NCI-H1105 treated with DMSO at 0.1 percent for 48 hours (cell line): Measurements from ENCODE around the gene FCHSD2.

Experiments used
- DNase-seq: peaks from one replicate; lab custom pipeline; 2025; lab: John Stamatoyannopoulos, UW

The FCHSD2 gene

GRCh38 chr11:73142128-73142377, at the start of gene FCHSD2:
Gene FCHSD2 (minus strand): TSS chr11:73142318. CDS start chr11:73141877, 441 bp downstream.
- no peak for DNase-seq

- no peak for DNase-seq
Observed at GRCh38 chr11:73191151-73191550, 49.0 kb upstream of the FCHSD2 start.

DNA sequence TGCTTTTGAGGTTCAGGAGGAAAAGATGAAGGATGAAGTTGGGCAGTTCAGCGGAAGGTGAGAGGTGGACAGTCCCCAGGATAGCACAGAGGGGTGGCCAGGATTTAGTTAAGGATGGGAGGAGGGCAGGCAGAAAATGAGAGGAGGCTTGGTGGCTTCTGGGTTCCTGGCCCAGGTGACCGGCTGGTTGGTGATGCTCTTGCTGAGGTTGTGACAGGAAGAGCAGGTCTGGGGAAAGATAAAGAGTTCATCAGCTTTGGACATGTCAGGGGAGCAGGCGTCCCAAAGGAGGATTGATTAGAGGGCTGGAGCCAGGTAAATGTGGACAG, 48.4 kb upstream of the FCHSD2 start:
- DNase-seq = no peak

- DNase-seq = no peak
Observed at GRCh38 chr11:73189723-73190556, 47.8 kb upstream of the FCHSD2 start.

DNA sequence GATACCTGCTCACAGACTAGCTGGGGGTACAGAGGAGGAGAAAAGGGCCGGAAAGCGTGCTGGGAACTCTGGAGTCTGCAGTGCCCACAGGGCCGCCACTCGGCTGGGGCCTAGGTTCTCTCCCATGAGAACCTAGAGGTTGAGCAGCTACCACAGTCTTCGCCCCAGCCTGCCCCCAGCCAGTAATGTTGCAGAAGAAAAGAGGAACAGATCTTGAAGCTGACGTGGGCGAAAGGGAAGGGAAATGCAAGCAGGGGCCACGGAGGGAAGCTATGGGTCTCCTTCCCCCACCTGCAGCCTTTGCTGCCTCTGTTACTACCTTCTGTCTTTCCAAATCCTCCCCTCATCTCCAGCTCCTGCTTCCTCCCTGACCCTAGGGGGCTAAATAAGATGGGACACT, 47.2 kb upstream of the FCHSD2 start:
- DNase-seq = no peak

- DNase-seq = no peak
Observed at GRCh38 chr11:73188301-73188700, 46.2 kb upstream of the FCHSD2 start.

DNA sequence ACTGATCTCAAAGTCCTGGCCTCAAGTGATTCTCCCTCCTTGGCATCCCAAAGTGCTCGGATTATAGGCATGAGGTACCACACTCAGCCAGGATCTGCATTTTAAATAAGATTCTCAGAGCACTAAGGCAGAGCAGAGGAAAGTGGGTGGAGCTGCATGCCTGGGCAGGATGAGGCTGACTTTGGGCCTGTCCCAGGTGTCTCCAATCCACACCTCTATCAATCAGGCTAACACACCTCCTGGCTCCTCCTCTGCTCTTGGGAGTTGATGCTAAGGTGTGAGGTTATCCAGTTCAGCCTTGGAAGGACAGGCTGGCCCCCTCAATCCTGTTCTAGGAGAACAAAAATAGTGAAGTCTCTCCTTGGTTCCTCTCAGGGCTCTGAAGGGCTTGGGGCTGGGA, 45.7 kb upstream of the FCHSD2 start:
- no peak for DNase-seq

DNA sequence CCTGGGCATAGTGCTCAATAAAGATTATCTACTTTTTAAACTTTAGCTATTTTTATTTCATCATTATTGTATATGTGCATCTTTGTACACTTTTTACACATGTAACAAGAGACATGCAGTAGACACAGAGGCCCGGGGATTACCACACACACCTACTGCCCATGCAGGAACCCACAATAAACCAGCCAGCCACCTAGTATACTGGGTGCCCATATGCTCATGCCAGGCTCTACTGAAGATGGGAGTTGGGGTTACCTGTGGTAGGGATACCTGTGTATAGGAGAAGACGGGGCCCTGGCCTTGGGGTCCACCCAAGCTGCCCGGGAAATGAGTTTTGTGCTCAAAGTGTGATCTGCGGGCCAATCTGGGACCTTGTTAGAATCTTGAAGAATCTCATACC, 44.8 kb upstream of the FCHSD2 start:
- DNase-seq = no peak

DNA sequence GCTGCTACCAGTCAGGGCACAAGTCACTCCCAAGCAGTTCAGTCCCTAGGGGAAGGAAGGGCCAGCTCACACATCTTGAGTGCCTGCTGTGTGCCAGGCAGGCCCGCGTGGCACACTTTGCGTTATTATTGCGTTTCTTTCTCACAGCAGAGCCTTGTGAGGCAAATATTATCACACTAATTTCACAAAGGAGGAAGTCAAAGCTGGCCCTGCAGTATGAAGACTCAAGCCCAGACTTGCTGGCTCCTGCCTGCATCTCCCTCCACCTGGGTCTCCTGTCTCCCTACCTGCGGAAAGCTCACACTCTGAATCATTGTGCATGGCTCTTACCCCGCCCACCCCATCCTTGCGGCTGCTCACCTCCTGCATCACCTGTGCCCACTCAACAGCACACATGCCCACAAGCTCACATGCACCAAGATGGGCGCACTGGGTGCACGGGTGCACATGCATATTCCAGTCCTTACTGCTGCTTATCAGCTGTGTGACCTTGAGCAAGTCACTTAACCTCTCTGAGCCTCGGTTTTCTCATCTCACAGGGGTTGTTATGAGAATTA, 44.3 kb upstream of the FCHSD2 start:
- peak; percentile 2 for DNase-seq

GRCh38 chr11:73185680-73186293, 43.7 kb upstream of the FCHSD2 start:
- no peak for DNase-seq

- DNase-seq = peak; percentile 19
Observed at GRCh38 chr11:73184953-73185671, 43.0 kb upstream of the FCHSD2 start.

DNA sequence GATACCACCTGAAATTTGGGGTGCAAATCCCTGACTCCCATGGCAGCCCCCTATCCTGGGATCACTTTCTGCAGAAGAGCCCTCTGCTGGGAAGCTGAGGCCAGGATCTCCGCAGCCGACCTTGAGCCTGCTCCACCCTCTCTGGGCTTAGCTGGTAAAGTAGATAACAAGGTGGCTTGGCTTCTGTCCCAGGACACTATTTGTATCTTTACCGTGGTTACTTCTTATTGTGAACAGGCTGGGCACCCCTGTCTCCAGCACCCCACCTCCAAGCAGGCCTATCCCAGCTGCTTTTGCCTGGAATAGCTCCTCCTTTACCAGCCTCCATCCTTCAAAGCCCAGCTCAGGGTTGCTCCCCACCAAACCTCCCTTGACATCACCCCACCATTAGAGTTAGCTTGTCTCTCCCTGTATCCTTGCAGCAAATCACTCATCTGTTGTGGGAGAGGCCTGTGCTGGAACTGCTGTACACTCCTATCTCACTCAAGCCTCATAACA, 40.8 kb upstream of the FCHSD2 start:
- DNase-seq = no peak

DNA sequence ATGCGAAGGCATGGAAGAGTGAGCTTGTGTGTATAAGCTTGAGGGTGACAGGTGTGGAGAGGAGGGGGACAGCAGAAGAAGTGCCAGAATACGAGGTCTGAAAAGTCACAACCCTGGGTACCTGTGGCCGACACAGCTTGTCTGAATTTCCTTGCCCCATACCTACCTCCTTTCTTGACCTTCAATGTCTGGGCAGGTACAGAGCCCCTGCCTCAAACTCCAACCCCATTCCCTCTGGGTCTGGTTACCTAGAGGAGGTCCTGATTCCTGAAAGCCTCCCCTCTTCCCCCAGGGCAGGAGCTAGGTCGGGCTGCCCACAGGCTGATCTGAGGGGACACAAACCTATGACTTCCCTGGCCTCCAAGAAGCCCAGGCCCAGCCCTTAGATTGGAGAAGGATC, 36.6 kb upstream of the FCHSD2 start:
- no peak for DNase-seq

DNA sequence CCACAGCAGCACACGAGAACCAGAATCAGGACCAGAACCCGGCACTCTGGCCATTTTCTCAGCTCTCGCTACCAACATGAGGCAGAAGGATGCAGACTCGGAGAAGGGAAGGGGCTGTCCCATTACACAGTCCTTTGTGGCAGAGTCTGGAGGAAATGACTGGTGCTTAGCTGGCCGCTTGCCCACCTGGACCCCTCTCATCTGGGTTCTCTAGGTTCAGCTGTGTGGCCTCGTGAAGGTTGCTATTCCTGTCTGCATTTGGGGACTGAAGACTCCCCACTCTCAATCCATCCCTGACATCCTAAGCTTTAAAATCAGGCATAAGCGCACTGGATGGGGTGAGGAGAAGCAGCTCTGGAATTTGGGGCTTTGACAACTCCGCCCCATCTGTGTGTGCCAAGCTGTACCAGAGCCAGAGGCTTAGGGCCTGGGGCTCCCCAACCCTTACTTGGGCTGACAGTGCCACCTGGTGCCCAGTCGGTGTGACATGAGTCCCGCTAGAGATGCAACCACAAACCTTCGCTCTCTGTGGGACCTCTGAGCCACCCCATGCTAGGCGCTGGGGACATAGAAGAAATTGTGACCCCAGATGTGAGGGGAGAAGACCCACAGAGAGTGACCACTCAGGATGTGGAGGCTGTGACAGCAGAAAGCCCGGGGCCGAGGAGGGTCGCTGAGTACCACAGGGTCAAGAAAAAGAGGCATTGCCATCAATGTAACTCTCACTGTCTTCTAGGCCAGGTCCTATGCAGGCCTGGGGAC, 35.8 kb upstream of the FCHSD2 start:
- DNase-seq = peak; percentile 47

DNA sequence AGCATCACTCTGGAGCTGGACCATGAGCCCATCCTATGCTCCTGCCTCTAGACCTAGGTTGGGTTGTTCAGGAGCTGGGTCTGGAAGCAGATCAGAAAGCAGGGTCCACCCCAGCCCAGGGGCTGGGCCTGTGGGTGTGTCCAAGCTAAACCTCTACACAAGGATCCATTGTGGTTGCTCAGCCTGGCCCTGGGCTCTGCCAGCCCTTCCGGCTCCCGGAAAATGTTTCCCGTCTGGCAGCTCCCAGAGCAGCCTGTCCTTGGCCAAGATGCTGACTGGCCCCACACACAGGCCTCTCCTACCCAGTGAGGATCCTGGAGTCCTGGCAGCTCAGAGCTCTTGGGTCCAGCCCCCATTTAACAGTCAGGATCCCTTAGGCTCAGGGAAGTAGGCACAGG, 35.3 kb upstream of the FCHSD2 start:
- DNase-seq = no peak

- DNase-seq = no peak
Observed at GRCh38 chr11:73176874-73177155, 34.7 kb upstream of the FCHSD2 start.

- no peak for DNase-seq
Observed at GRCh38 chr11:73176145-73176873, 34.2 kb upstream of the FCHSD2 start.

GRCh38 chr11:73175551-73176144, 33.5 kb upstream of the FCHSD2 start:
- DNase-seq = no peak

DNA sequence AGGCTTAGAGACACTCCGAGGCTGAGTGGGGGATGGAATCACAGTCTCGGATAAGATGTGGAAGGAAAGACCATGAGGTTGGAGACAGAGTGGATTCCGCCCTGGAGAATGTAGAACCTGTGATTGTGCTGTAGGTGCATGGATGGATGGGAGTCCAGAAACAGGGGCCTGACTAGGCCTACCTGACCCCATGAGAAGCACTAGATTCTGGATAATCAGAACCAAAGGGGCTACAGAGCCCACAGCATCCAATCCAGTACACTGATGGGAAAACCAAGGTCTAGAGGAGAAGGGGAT, 32.3 kb upstream of the FCHSD2 start:
- no peak for DNase-seq

- DNase-seq = no peak
Observed at GRCh38 chr11:73173755-73174494, 31.8 kb upstream of the FCHSD2 start.
